ENCODE data around the gene EREG.
A peak's percentile ranks its signal among the peaks of the same experiment; 100 is the strongest.
"Not testable (repeated sequence)": the region's sequence is repeated elsewhere in the genome, so short reads cannot be mapped to it uniquely, and the experiment has no call there.

EREG gene

GRCh38 chr4:74364652-74365491 is at the start of gene EREG:
Gene EREG (plus strand): TSS chr4:74365145. CDS start chr4:74365309, 164 bp downstream.
- peak; percentile 65 for DNase-seq

DNA sequence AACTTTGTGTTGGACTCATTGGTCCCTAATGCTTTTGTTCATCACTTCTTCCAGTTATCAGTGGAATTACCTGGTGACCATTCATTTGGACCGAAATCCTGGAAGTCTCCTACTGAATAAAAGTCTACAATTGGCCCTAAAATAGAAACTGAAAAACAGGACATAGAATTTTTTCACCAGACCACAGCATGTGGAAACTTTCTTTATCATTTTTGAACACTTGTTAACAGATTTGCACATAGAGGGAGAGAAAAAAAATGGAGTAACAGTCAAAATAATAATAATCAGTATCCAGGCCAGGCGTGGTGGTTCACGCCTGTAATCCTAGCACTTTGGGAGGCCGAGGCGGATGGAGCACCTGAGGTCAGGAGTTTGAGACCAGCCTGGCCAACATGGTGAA is 49.6 kb upstream of the EREG start:
- no peak for DNase-seq

GRCh38 chr4:74316397-74316796 is 48.5 kb upstream of the EREG start:
- no peak for DNase-seq

GRCh38 chr4:74317616-74318246 is 47.2 kb upstream of the EREG start:
- DNase-seq = no peak

- no peak for DNase-seq
Measured at GRCh38 chr4:74318276-74318675, 46.7 kb upstream of the EREG start.

DNA sequence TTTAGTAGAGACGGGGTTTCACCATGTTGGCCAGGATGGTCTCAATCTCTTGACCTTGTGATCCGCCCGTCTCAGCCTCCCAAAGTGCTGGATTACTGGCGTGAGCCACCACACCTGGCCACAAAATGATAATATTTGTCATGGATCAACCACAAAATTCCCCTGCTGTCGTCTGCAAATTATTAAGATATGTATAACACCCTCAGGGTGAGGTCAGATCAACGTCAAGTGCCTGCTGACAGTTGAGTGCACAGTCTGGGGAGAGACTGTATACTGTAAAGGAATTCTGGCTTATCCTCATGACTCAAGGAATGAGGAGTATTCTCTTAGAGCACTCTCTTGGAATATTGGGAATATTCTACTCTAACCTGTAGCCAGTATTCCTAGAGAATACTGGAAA is 45.5 kb upstream of the EREG start:
- DNase-seq = no peak

- DNase-seq = peak; percentile 66
Measured at GRCh38 chr4:74320559-74321118, 44.3 kb upstream of the EREG start.

DNA sequence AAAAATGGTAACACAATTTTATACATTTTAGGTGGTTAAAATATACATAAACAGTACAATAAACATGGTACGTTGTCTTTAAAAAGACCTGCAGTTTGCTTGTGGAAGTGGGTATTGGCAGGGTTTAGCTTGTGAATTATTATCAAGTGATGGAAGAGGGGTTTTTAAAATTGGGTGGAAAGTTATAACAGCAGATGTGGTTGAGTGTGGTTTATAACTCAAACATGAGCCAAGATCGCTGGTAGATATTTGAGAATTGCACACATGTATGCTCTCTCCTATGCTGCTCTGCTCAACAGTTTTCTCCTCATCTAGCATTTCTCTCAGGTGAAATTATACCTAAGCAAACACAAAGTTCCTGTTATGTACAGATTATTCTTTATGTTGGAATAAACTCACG is 42.6 kb upstream of the EREG start:
- DNase-seq = no peak

DNA sequence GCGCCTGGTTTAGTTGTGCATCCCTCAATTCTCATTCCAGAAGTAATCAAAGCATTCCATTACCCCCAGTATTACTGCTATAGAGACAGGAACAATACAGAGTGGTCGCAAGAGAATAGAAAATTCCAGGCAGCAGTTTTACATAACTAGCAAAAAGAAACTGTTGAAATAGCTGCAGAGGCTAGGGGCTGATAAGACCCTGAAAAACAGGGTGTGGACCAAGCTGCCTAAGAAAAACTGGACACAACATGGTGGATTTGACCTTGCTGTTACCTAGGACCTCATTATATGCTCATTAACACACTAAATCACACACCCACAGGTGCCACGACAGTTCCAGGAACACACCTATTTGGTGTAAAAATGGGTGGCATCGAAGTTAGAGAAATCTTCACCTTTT is 41.3 kb upstream of the EREG start:
- no peak for DNase-seq

DNA sequence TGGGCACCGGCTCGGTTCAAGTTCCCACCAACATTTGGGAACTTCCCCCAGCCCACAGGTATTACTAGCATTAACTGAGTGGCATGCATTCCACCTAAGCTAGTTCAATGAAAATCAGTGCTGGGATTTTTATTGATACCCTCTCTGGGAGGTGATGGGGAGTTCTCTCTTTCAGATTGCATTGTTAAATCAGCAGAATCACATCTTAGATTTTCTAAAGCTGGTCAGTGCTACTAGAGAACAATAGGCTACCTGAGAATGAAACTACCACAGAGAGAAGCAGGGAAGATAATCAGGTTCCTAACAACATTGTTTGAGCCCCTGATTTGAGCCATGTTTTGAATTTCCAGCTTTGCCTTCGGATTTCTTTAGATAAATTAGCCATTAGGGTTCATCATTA is 40.7 kb upstream of the EREG start:
- DNase-seq = no peak

GRCh38 chr4:74325886-74326285 is 39.1 kb upstream of the EREG start:
- DNase-seq = no peak

DNA sequence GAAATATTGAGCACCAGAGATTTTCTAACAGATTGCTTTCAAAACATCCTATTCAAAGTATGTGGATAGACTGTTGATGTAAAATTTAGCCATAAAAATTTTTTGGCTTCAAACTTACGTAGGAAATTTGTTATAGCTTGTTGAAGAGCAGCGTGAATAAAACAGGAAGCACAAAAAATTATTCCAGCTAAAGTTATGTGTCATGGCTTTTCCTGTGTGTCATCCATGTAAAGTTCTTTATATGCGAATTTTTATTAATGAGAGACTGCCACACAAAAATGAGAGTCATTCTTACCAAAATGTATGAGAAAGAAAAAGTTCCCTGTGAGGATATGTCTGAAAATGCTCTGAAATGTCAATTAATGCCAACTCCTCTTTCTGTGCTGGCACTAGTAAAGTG is 37.2 kb upstream of the EREG start:
- DNase-seq = no peak

DNA sequence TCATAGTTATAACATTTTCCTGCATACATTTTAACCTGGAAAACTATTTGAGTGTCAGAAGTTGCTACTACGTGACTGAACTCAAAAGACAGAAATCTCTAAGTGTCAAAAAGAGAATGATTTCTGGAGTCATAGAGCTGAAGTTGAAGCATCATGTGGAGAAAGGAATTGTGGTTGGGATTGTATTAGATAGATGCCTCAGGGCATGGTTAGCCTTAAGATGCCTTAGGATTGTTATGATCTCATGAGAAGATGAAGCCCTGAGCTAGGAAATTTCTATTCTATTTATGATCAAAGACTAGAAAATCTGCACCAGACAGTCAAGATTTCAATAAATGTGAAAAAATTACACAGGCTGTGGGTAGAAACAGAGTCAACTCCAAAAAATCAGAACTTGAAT is 36.4 kb upstream of the EREG start:
- no peak for DNase-seq

DNA sequence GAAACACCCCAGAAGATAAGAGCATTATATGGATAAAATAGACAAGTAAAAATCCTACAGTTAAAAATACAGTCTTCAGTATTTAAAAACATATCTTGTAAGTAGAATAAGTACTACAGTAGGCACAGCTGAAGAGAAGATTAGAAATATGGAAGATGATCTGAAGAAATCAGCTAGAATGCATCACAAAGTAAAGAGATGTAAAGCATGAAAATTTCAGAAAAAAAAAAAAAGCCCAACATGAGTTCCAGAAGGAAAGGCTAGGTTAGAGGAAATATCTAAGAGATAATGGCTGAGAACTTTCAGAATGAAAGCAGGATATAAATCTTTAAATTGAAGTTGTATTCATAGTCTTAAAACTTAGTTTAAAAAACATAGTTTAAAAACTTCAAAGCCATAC is 35.6 kb upstream of the EREG start:
- DNase-seq = no peak

DNA sequence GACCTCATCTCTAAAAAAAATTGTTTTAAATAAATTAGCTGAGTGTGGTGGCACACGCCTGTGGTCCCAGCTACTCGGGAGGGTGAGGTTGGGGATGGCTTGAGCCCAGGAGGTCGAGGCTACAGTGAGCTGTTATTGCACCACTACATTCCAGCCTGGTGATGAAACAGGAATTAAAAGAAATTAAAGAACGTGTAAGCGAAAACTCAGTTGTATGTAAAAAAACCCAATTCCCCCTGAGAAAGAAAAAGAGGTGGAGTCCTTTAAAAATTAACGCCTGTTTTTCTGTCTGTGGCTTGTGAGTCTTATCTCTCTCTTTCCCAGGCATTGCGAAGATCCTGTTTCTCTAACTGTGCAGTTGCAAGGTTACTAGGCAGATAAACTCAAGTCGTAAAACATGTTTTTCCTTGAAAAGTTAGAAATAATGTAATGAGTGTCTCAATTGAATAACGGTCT is 34.6 kb upstream of the EREG start:
- no peak for DNase-seq

DNA sequence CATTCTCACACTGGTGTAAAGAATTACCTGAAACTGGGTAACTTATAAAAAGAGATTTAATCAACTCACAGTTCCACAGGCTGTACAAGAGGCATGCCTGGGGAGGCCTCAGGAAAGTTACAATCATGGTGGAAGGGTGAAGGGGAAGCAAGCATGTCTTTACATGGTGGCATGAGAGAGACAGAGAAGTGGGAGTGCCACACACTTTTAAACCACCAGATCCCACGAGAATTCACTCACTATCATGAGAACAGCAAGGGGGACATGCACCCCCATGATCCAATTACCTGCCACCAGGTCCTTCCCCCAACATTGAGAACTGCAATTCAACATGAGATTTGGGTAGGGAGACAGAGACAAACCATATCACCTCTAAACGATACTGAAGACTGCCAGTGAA is 33.7 kb upstream of the EREG start:
- DNase-seq = no peak

DNA sequence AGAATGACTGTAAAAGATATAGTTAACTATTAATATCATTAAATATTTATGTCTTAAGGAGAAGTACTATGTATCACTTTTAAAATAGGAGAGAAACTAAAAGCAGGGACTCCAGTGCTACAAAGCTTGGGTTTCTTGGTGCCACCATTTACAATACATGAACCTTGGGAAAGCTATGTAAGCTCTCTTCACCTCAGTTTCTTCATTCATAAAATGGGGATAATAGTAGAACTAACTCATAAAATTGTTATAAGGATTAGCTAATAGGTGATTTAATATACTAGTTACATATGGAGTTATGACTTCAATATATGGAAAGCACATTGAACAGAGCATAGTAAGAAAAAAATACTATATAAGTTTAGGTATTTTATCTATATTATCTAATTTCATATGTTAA is 33.0 kb upstream of the EREG start:
- DNase-seq = no peak

GRCh38 chr4:74334636-74335035 is 30.3 kb upstream of the EREG start:
- no peak for DNase-seq

DNA sequence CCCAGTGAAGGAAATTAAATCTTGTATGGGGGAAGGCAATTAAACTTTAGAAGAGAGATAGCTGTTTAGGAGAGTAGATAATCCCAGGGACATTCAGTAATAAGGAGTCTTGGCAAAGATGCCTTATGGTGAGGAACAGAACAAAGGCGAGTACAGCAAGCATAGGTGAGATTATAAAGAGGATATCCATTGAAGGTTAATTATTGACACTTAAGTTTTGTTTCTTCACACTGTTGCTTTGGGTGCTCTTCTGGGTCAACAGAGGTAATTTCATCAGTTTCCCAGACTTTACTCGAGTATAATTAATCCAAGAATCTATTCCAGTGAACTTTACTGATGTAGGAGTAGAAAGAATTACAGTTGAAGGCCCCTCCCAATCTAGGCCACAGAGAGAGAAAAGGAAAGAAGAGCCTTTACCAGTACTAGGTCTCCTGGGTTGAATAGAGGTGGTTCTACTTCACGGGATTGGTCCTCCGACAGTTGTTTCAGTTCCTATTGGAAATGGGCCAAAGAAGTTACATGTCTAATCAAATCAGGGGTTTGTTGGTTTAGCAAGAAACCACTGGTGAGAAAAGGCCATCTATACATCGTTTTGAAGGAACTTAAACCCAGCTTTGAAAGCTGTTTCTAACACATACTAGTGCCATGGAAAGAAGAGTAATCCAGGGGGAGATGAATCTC is 29.5 kb upstream of the EREG start:
- no peak for DNase-seq

GRCh38 chr4:74338792-74339333 is 26.1 kb upstream of the EREG start:
- DNase-seq = no peak

GRCh38 chr4:74339501-74339900 is 25.4 kb upstream of the EREG start:
- DNase-seq = no peak

GRCh38 chr4:74340421-74340820 is 24.5 kb upstream of the EREG start:
- not testable (repeated sequence) for DNase-seq

- DNase-seq = no peak
Measured at GRCh38 chr4:74344031-74344430, 20.9 kb upstream of the EREG start.
